ENCODE measurements around the gene ACYP2.
"Not testable (repeated sequence)": the region's sequence is repeated elsewhere in the genome, so short reads cannot be mapped to it uniquely, and the experiment has no call there.

Gene ACYP2

GRCh38 chr2:54318821-54319220 is 203.4 kb downstream of the ACYP2 start:
- no peaks in the 10 kb centered on the region for H3K36me3 ChIP-seq (ENCODE audit: insufficient read depth, low read length)
- TF ChIP-seq CTCF (IDR thresholded peaks at IDR 0.05; ENCODE audit: borderline replicate concordance, extremely low read depth, low read length, poor library complexity, severe bottlenecking) (no peak), EZH2 (IDR thresholded peaks at IDR 0.05; ENCODE audit: borderline replicate concordance, low read depth, low read length, severe bottlenecking) (no peak)
- no peaks in the 10 kb centered on the region for H3K4me1 ChIP-seq (ENCODE audit: insufficient read depth, low read length)
- H3K4me2 ChIP-seq (ENCODE audit: insufficient read depth, low read length) = no peak overlapping the region
- H3K27me3 ChIP-seq (ENCODE audit: insufficient read depth, low read length, poor library complexity) = no peaks in the 10 kb centered on the region
- ATAC-seq (ENCODE audit: insufficient read depth, low read depth) = no peak
- H3K4me3 ChIP-seq (ENCODE audit: low read depth in 1 of 2, low read length in 2 of 2) = no peak overlapping the region
- no peak overlapping the region for H3K27ac ChIP-seq (ENCODE audit: low read length)
- DNase-seq = no peak
- H2AFZ ChIP-seq (ENCODE audit: low read depth, low read length) = no peak overlapping the region
- no peaks in the 10 kb centered on the region for H3K9me3 ChIP-seq (ENCODE audit: insufficient read depth, low read length, severe bottlenecking)
- no peak overlapping the region for H3K9ac ChIP-seq (ENCODE audit: low read depth, low read length)
- H3K79me2 ChIP-seq (ENCODE audit: insufficient read depth, low read length) = no peaks in the 10 kb centered on the region
- no peaks in the 10 kb centered on the region for H4K20me1 ChIP-seq (ENCODE audit: insufficient read depth, low read length)

GRCh38 chr2:54321047-54321446 is 205.6 kb downstream of the ACYP2 start:
- Histone ChIP-seq H3K4me1 (ENCODE audit: insufficient read depth, low read length) (no peaks in the 10 kb centered on the region), H3K79me2 (ENCODE audit: insufficient read depth, low read length) (no peaks in the 10 kb centered on the region), H3K27ac (ENCODE audit: low read length) (no peak overlapping the region), H2AFZ (ENCODE audit: low read depth, low read length) (no peak overlapping the region), H3K9me3 (ENCODE audit: insufficient read depth, low read length, severe bottlenecking) (peaks cover 3% of the 10 kb centered on the region), H3K27me3 (ENCODE audit: insufficient read depth, low read length, poor library complexity) (no peaks in the 10 kb centered on the region), H4K20me1 (ENCODE audit: insufficient read depth, low read length) (no peaks in the 10 kb centered on the region), H3K4me3 (ENCODE audit: low read depth in 1 of 2, low read length in 2 of 2) (no peak overlapping the region), H3K36me3 (ENCODE audit: insufficient read depth, low read length) (no peaks in the 10 kb centered on the region), H3K9ac (ENCODE audit: low read depth, low read length) (no peak overlapping the region), H3K4me2 (ENCODE audit: insufficient read depth, low read length) (no peak overlapping the region)
- ATAC-seq (ENCODE audit: insufficient read depth, low read depth) (no peak), DNase-seq (no peak)
- TF ChIP-seq CTCF (IDR thresholded peaks at IDR 0.05; ENCODE audit: borderline replicate concordance, extremely low read depth, low read length, poor library complexity, severe bottlenecking) = no peak
- TF ChIP-seq EZH2 (IDR thresholded peaks at IDR 0.05; ENCODE audit: borderline replicate concordance, low read depth, low read length, severe bottlenecking) = no peak

GRCh38 chr2:54324517-54324916 is 209.1 kb downstream of the ACYP2 start:
- H2AFZ ChIP-seq (ENCODE audit: low read depth, low read length); H3K4me1 ChIP-seq (ENCODE audit: insufficient read depth, low read length); H3K79me2 ChIP-seq (ENCODE audit: insufficient read depth, low read length); H3K4me2 ChIP-seq (ENCODE audit: insufficient read depth, low read length); H3K9me3 ChIP-seq (ENCODE audit: insufficient read depth, low read length, severe bottlenecking); H3K4me3 ChIP-seq (ENCODE audit: low read depth in 1 of 2, low read length in 2 of 2); DNase-seq; H4K20me1 ChIP-seq (ENCODE audit: insufficient read depth, low read length); H3K9ac ChIP-seq (ENCODE audit: low read depth, low read length); ATAC-seq (ENCODE audit: insufficient read depth, low read depth); H3K36me3 ChIP-seq (ENCODE audit: insufficient read depth, low read length); H3K27me3 ChIP-seq (ENCODE audit: insufficient read depth, low read length, poor library complexity); H3K27ac ChIP-seq (ENCODE audit: low read length): not testable (repeated sequence)

- Histone ChIP-seq H3K27ac (ENCODE audit: low read length) (no peak overlapping the region), H3K4me3 (ENCODE audit: low read depth in 1 of 2, low read length in 2 of 2) (no peak overlapping the region), H3K4me2 (ENCODE audit: insufficient read depth, low read length) (no peak overlapping the region), H3K79me2 (ENCODE audit: insufficient read depth, low read length) (no peaks in the 10 kb centered on the region), H3K9ac (ENCODE audit: low read depth, low read length) (no peak overlapping the region), H2AFZ (ENCODE audit: low read depth, low read length) (no peak overlapping the region), H4K20me1 (ENCODE audit: insufficient read depth, low read length) (no peaks in the 10 kb centered on the region), H3K36me3 (ENCODE audit: insufficient read depth, low read length) (no peaks in the 10 kb centered on the region), H3K27me3 (ENCODE audit: insufficient read depth, low read length, poor library complexity) (no peaks in the 10 kb centered on the region), H3K4me1 (ENCODE audit: insufficient read depth, low read length) (peaks cover 8% of the 10 kb centered on the region), H3K9me3 (ENCODE audit: insufficient read depth, low read length, severe bottlenecking) (peaks cover 3% of the 10 kb centered on the region)
- ATAC-seq (ENCODE audit: insufficient read depth, low read depth) = no peak
- TF ChIP-seq CTCF (IDR thresholded peaks at IDR 0.05; ENCODE audit: borderline replicate concordance, extremely low read depth, low read length, poor library complexity, severe bottlenecking) (no peak), EZH2 (IDR thresholded peaks at IDR 0.05; ENCODE audit: borderline replicate concordance, low read depth, low read length, severe bottlenecking) (no peak)
- no peak for DNase-seq
Measured at GRCh38 chr2:54325148-54325547, 209.7 kb downstream of the ACYP2 start.

Data from DND-41 (cell line).